ENCODE measurements around the gene CXXC5. TPM values are rescaled to one million over a fixed set of nuclear protein-coding genes. Genes with fewer than 3 reads are reported as not detected.

Gene CXXC5
- total RNA-seq, 1 donor from 2014 or later, result 167 TPM

DNA sequence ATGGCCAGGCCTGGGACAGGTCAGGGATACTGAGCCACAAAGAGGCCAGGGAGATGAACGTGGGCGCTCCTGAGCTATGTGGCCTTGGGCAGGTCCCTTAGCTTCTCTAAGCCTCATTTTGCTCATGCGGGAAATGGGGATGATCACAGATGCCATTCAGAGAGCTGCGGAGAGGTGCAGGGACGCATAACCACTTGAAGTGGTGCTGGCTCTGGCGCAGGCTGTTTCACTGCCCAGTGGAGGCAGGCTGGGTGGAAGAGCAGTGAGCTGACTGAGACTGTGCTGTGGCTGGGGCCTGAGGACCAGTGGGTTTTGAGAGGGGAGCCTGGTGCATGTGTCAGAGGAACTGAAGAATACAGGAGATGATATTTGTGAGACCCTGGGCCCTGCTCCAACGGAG is 18.4 kb downstream of the CXXC5 start:
- TF ChIP-seq, protein P1, sequence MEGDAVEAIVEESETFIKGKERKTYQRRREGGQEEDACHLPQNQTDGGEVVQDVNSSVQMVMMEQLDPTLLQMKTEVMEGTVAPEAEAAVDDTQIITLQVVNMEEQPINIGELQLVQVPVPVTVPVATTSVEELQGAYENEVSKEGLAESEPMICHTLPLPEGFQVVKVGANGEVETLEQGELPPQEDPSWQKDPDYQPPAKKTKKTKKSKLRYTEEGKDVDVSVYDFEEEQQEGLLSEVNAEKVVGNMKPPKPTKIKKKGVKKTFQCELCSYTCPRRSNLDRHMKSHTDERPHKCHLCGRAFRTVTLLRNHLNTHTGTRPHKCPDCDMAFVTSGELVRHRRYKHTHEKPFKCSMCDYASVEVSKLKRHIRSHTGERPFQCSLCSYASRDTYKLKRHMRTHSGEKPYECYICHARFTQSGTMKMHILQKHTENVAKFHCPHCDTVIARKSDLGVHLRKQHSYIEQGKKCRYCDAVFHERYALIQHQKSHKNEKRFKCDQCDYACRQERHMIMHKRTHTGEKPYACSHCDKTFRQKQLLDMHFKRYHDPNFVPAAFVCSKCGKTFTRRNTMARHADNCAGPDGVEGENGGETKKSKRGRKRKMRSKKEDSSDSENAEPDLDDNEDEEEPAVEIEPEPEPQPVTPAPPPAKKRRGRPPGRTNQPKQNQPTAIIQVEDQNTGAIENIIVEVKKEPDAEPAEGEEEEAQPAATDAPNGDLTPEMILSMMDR (IDR thresholded peaks at IDR 0.05; ENCODE audit: insufficient read depth, low read length, poor library complexity, severe bottlenecking), result no peak
- DNase-seq (ENCODE audit: low read depth), result no peak
- Histone ChIP-seq H3K27me3 (ENCODE audit: control insufficient read depth, insufficient read depth, low read length) (no peaks in the 10 kb centered on the region), H3K36me3 (ENCODE audit: control insufficient read depth, insufficient read depth, low read length) (no peaks in the 10 kb centered on the region), H3K4me3 (ENCODE audit: low read depth, low read length) (no peak overlapping the region)

DNA sequence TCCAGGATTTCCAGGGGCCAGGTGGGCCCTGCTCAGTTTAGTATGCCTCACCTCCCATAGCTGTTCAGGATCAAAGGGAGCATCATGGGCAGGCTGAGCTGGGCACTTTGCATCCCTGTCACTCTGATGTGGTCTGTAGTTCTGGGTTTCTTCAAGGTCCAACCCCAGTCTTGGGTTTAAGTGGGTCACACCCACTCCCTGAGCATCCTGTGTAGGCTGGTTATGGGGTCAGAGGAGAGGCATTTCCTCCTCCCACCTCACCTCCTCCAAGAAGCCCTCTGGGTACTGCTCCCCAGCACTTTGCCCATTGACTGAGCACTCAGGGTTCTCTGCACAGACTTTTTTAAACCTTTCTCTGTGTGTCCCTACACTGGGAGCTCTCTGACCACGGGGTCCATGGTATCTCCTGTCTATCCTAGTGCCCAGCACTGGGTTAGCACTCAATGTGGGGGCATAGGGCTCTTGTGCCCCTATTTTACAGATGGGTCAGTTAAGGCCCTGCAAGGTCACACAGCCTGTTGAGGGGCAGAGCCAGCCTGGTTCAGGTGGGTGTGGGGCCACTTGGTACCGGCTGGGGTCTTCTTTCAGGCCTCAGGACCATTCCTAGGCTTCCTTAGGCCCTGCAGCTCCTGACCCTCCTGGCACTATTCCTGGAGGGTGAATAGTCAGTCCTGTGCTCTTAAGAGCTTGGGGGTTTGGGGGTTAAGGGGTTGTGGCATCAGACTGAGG is 19.0 kb downstream of the CXXC5 start:
- Histone ChIP-seq H3K36me3 (ENCODE audit: control insufficient read depth, insufficient read depth, low read length) (no peaks in the 10 kb centered on the region), H3K27me3 (ENCODE audit: control insufficient read depth, insufficient read depth, low read length) (no peaks in the 10 kb centered on the region), H3K4me3 (ENCODE audit: low read depth, low read length) (no peak overlapping the region)
- TF ChIP-seq, protein P1 (IDR thresholded peaks at IDR 0.05; ENCODE audit: insufficient read depth, low read length, poor library complexity, severe bottlenecking), result no peak
- DNase-seq (ENCODE audit: low read depth), result no peak

DNA sequence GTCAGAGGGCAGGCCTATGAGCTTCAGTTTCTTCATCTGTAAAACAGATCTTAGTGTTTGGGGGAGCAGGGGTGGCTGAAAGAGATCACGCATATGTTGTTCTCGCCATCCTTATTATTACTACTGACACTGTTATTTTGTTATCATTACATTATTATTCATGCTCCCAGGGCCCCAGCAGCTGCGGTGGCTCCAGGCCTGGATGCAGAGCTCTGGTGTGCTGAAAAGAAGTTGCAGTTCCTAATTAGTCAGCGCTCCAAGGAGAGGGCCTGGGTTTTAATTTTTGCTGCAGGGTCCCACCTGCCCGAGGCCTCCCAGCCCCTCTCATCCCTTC is 19.5 kb downstream of the CXXC5 start:
- H3K36me3 ChIP-seq (ENCODE audit: control insufficient read depth, insufficient read depth, low read length), result no peaks in the 10 kb centered on the region
- H3K4me3 ChIP-seq (ENCODE audit: low read depth, low read length), result no peak overlapping the region
- DNase-seq (ENCODE audit: low read depth), result no peak
- H3K27me3 ChIP-seq (ENCODE audit: control insufficient read depth, insufficient read depth, low read length), result no peaks in the 10 kb centered on the region
- TF ChIP-seq, protein P1 (IDR thresholded peaks at IDR 0.05; ENCODE audit: insufficient read depth, low read length, poor library complexity, severe bottlenecking), result no peak

DNA sequence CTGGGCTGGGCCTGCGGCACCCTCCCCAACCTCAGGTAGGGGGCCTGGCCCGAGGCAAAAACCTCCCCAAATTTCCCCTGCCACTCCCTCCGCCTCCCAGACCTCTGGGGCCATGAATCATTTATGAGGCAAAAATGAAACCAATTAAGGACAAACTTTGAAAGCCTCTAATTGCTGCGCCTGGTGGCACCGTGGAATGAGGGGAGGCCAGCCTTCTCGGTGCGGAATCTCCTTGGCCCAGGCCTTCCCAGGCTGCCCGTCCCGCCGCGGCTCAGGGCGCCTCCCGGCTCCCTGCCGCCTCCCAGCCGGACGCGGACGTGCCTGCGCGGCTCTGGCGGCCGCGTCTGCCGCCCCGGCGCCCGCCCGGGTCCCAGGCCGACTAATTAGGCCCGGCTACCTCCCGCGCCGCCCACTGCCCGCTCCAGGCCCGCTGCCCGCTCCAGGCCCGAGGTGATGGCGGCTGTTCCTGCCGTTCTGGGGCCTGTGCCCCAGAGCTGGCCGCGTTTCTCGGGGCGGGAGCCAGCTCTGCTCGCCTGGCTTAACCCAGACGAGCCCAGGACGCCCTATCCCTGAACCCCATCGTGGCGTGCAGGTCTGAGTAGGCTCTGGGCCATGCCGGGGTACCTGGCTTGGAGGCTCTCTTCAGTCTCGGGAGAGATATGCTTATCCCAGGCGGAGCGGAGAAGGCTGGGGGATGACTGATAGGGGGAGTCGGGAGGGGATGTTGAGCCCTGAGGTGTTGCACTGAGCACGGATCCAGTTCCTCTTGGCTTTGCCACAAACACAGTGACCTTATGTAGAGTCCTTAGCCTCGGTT is 20.1 kb downstream of the CXXC5 start:
- no peak overlapping the region for H3K4me3 ChIP-seq (ENCODE audit: low read depth, low read length)
- TF ChIP-seq, protein P1 (IDR thresholded peaks at IDR 0.05; ENCODE audit: insufficient read depth, low read length, poor library complexity, severe bottlenecking), result no peak
- H3K36me3 ChIP-seq (ENCODE audit: control insufficient read depth, insufficient read depth, low read length), result no peaks in the 10 kb centered on the region
- no peaks in the 10 kb centered on the region for H3K27me3 ChIP-seq (ENCODE audit: control insufficient read depth, insufficient read depth, low read length)
- DNase-seq (ENCODE audit: low read depth), result no peak

DNA sequence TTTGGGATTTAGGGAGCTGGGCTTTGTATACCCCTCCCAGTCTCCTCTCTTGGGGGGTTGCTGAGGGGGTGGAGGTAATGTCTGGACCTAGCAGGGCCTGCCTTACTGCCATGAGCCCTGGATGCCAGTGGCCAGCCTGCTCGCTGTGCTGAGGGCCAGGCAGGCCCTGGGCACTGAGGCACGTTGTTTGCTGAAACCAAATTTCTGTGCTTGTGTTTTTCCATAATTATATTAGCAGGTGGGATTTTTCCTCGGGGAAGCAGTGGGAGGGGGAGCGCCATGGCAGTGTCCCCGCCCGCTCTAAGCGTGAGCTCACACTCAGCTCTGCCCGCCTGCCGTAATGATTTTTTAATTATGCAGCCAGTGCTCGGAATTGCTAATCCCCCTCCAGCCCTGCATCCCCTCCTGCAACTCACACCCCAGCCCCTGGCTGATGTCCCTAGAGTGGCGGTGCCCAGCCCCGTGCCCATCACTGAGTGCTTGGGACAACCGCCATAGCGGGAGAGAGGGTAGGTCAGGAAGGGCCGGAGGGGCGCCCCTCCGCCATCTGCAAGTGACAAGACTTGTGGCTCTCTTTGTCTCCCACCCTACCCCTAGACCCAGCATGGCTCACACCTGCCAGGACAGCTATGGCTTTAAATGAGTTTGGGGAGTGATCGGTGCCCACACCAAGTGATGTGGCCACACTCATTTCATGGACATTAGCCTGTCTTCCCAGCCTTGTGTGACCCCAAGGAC is 20.9 kb downstream of the CXXC5 start:
- H3K4me3 ChIP-seq (ENCODE audit: low read depth, low read length), result no peak overlapping the region
- no peaks in the 10 kb centered on the region for H3K27me3 ChIP-seq (ENCODE audit: control insufficient read depth, insufficient read depth, low read length)
- no peaks in the 10 kb centered on the region for H3K36me3 ChIP-seq (ENCODE audit: control insufficient read depth, insufficient read depth, low read length)
- no peak for DNase-seq (ENCODE audit: low read depth)
- TF ChIP-seq, protein P1 (IDR thresholded peaks at IDR 0.05; ENCODE audit: insufficient read depth, low read length, poor library complexity, severe bottlenecking), result no peak

Measured in kidney epithelial cell (primary cell).